ENCODE results near the gene SH3BGR.
"Not testable (repeated sequence)": the region's sequence is repeated elsewhere in the genome, so short reads cannot be mapped to it uniquely, and the experiment has no call there.

Gene SH3BGR

DNA sequence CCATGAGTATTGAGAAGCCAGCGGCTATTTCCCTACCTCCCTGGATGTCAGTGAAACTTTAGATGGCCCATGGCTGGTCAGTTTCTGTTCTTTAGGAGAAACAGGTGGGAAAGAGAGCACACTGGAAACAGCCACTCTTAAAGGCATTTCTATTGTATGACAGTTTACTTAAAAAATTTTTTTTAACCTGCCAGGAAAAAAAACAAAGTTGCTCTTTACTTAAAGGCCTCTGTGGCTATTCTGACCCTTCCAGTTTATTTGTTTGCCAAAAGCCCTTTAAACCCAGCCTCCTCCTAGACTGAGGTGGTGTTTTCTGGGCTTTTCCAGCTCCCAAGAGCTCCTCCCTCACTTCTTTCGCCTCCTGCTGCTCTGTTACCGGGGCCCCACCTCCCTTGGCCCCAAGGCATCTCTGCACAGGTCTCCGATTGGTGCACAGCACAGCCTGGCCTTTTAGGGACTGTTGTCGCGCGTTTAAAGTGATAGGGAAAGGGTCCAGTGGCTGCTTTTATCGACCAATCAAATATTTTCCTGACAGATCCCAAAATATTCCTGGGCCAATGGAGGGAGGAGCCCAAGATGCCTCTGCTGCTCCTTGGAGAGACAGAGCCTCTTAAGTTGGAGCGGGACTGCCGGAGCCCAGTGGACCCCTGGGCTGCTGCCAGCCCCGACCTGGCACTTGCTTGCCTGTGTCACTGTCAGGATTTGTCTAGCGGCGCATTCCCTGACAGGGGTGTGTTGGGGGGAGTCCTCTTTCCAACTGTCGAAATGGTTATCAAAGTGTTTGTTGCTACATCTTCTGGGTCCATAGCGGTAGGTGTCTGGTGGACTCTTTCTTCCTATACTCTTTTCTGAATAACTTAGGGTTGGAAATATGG, at the start of gene SH3BGR:
TSS of gene SH3BGR (plus strand) at position 639 of the 875 bp plus-strand sequence. CDS start at position 766, 127 bp downstream.
- no peak for DNase-seq

DNA sequence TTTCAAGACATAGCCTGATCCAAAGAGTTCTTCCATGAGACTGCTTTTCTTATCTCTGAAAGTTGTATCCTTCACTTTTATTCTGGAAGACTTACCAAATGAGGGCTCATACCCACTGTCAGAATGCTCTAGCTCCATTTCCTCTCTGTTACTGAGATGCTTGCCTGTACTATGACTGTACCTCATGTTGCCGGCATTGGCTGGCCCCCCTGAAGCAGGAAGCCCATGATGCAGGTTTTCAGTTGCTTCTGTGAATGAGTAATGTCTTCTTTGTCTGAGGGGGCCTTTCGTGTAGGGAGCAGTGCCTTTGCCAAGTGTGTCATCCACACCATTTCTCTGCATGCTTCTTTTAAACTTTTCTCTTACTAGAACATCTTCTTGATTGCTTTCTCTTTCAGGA, 45.7 kb upstream of the SH3BGR start:
- no peak for DNase-seq

DNA sequence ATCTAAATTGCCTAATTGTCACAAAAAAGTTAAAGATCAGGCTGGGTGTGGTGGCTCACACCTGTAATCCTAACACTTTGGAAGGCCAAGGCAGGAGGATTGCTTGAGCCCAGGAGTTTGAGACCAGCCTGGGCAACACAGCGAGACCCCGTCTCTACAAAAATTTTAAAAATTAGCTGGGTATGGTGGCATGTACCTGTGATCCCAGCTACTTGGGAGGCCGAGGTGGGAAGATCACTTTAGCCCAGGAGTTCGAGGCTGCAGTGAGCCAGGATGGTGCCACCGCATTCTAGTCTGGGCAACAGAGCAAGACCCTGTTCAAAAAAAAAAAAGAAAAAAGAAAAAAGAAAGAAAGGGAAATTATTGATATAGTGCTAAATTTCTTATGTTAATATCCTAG, 32.6 kb upstream of the SH3BGR start:
- DNase-seq, result not testable (repeated sequence)

DNA sequence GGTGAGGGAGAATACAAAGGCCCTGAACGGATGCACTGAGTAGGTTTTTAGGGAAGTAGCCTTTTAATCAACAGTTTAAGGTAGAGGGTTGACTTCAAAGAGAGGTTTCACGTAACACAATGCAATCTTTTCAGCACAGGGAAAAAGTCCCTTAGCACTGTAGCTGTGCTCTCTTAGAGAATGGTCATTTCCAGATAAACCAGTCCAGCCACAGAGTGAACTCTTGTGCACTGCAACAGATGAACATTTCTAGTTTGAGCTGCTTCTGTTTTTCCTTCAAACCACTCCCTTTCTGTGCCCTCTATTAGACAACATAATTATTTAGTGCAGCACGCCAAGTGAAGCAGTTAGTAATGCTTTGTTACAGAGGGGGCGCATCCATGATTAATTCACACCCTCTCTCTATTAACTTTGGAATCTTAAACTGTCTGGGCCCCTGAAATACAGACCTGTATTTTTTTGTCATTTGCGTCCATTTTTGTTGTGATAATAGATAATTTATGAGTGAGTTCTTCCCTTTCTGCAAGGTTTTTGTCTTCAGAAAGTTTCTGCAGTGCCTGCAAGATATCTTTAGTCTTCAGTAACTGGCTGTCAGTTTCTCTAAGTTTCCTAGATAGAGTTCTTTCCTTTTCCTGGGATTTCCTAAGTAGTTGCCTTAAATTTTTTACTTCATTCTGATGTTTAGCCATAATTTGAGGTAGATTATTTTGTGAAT, 29.1 kb upstream of the SH3BGR start:
- DNase-seq, result no peak

DNA sequence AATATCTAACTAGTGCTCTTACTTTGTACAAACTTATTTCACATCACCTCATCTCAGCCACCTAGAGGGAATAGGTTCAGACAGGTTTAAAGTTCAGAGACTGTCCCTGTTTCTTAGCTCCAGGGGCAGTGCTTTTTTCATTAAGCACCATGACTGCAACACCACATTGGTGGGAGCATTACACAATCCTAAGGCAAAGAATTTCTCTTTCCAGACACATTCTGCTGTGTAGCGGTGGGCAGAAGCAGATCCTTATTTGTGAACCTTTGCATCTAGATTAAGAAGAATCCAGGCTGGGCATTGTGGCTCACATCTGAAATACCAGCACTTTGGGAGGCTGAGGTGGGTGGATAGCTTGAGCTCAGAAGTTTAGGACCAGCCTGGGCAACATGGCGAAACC, 22.3 kb upstream of the SH3BGR start:
- no peak for DNase-seq

DNA sequence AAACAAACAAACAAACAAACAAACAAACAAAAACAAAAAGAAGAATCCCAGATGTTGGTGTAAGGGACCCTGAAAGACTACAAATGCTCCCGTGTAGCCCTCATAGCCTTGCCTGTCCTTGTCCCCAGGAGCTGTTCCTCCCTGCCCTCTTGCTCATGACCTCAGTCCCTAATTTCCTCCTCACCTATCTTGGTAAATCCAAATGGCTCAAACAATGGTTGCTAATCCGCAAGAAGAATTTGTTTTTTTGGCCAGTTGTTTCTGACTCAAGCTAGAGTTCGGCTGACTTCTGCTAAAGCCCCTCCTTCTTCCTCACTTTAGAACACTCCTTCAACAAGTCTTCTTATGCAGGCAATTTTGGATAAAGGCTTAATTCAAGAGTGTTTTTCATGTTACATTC, 21.8 kb upstream of the SH3BGR start:
- DNase-seq, result no peak

DNA sequence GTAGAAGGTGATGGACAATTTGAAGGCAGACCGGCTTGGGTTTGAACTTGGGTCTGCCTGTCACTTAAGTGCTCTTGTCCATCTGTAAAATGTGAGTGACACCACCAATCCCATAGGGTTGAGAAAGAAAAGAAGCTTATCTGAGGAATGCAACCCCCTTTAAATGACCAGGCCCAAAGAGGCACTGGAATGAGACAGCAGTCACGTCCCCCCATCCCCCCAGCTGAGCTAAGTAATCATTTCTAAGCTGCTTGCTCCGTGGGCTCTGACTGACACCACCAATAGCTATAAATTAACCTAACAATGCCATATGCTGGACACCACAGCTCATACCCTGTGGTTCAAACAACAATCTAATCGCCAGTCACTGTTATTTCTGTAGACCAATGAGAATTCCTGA, 21.3 kb upstream of the SH3BGR start:
- no peak for DNase-seq

DNA sequence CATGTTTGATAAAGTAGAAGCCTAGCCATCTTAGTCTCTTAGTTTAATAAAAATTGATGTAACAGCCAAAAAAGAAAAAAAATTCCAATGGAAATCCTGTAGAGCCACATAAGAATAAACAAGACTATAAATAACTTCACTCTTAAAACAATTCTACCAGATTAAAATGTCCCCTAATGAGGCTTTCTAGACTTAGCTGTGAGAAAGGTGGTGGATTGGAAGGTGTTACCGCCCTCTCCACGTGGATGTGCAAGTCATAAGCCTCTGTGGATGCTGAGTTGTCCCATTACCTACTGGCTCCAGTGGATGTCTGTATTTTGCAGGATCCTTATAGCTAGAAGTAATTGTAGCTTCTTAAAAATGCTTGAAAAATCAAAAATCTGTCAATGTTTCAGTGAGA, 20.8 kb upstream of the SH3BGR start:
- no peak for DNase-seq

DNA sequence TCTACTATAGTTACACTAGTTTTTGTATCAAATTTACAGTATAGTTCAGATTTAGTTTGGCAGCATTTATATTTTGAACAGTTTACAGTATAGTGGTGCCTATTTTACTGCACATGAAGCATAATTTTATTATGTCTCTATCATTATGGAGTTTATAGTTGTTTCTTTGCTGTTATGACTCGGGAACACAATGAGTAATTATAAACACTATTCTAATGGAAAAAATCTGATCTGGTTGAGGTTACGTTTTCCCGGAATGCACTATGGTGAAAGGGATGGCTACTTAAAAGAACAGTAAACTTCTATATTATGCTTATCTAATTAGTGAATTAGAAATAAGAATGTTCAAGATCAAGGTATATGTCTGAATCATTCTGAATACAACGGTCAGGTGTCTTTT, 16.8 kb upstream of the SH3BGR start:
- no peak for DNase-seq

DNA sequence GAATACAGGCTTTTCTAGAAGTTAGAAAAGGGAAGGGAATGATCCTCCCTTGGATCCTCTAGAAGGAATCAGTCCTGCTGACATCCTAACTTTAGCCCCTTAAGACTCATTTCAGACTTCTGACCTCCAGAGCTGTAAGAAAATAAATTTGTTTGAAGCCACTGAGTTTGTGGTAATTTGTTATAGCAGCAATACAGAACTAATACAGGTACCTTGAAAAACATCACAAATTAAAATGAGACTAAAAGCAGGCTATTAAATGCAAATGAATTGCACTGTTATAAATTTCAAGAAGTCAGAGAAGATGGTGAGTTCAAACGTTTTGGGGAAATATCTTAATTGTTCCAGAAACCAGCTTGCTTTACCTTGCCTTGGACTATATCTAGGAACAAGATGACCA, 12.5 kb upstream of the SH3BGR start:
- no peak for DNase-seq

DNA sequence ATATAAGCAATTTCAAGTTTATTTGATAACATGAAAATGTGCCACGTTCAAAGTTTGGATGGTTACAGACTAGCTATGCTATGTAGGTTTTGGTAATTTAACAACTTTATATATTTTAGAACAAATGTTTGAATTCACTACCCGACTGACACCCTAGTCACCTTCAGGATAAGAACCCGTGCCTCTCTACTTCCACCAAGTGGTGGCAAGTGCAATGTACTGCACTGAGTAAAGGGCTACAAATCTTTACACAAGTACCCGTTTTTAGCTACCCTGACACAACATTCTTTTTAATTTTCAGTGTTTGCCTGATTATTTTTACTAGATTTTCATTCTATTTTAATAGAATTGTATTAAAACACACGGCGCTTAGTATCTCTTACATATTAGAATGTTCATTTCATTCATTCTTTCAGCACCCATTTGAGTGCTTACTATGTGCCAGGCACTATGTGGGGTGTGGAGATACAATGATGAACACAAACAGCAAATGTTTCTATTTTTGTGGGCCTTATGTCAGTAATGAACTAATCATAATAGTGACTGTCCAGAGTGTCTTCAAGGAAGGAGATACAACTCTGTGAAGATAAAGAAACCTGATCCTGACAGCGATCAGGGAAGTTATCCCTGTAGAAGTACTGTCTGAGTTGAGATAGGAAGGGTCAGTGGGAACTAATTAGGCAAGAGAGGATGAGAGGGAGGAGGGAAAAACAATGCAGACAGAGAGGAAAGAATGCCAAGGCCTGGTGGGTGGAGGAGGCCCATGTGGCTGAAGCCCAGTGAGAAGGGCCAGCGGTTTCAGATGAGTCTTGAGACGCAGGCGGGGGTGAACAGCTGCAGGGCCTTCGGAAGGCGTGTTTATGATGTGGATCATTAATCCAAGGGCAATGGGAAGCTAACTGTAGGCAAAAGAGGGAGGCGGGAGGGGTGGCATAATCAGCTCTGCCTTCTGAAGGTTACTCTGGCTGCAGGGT, 10.0 kb upstream of the SH3BGR start:
- DNase-seq, result peak; percentile 18

DNA sequence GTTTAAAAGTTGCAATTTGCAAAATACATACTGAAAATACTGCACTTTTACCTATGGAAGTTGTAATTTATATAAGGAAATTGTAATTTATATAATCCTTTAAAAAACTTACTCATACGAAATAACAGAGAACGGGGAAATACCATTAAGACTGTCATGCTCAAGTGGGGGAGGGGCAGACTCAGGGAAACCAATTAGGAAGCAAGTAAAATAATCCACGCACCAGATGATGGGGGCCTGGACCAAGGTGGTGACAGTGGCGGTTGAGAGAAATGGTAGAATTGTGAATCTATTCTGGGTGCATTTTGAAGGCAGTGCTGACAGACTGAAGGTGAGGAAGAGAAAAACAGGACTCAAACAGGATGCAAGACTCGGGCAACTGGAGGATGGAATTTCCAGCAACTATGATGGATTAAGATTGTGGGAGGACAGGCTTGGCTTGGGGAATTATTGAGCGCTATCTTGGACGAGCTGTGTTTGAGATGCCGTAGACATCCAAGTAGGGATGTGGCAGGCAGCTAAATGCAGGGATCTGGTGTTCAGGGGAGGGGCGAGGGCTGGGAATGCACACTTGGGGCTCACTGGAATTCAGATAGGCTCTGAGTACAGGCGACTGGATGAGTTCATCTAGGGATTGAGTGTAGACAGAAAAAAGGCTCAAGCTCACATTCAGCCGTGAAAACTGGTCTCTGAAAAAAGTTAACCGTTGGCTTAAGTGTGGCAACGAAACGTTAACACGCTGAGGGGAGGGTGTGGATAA, 7.2 kb upstream of the SH3BGR start:
- no peak for DNase-seq

DNA sequence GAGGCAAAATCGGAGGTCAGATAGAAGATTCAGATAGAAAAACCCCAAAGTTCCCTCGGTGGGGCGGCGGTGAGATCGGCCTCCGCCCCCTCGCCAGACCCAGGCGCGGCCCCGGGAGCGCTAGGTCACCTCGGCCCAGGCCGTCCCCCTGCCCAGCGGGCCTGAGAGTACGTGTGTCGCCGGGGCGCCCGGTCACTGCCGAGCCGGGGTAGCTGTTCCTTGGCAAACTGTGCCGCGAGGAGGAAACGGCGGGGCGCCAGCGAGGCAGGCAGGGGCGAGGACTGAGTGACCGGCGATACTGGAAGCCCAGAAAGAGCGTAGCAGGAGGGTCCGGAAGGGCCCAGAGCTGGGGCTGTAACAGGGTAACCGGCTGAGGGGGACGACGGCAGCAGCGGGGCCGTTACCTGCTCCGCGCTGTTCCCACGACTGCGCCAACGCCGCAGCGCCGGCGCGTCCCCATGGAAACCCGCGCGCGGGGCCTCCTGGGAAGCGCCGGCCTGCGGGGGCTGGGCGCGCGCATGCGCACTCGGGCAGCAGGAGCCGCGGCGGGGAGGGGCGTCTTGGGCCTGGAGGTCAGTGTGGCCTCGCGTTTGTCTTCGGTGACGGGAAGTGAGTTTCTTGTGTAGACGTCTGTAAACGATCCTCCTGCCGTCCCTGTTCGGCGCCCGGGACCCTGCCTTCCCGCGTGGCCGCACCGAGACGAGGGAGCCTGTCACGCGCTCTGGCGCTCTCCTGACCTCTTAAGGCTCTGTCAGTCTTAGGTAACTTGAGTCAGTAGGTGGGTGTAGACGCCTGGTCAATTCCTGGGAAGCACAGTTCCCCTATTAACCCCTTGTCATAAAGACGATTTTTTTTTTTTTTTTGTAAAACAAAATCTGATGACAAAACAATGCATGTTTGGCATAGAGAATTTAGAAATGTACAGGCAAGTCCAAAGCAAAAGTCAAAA, 6.2 kb upstream of the SH3BGR start, which contains the start of gene LCA5L:
TSS of gene LCA5L (minus strand) at position 458 of the 949 bp plus-strand sequence. CDS start 17,285 bp downstream, outside the sequence.
- DNase-seq, result peak; percentile 95

DNA sequence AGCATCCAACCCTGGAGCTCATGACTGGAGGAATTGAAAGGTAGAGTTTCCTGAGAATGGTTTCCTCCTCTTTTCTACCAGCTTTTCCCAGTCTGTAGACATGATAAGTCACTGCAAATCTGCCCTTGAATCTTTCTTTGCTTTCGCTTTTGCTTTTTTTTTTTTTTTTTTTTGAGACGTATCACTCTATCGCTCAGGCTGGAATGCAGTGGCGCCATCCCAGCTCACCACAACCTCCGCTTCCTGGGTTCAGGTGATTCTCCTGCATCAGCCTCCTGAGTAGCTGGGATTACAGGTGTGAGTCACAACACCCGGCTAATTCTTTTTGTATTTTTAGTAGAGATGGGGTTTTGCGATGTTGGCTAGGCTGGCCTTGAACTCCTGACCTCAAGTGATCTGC, 4.5 kb upstream of the SH3BGR start:
- DNase-seq, result no peak

DNA sequence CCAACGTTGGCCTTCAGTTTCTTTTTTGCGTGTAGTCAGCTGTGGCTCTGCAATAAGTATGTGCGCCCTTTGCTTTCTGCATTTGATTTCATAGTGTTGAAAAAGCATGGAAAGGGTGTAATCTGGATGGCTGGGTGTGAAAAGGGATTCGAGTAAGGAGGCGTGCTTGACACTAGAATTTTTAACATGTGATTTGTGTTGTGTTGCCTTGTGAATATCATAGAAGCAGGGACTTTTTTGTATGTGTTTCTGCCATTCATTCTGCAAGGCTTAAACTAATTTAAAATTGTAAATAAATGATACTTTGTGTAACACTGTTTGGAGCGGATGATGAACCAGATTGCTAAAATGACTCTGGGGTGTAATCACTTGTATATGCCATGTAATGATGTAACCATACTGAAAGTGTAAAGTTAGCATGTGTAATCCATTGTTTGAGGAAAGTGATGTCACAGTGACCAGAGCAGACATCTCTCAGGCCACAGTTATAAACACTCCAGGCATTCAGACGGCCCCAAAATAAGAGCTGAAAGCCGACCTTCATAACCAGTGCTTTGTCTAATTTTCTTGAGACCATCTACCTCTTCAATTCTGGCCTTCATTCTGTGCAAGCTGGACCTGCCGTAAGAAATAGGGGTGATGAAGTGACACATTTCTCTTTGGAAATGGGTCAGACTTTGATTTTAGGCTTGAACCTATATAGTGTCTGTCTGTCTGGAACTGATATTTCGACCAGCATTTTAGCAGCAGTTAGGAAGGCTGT, 618 bp downstream of the SH3BGR start:
- no peak for DNase-seq

DNA sequence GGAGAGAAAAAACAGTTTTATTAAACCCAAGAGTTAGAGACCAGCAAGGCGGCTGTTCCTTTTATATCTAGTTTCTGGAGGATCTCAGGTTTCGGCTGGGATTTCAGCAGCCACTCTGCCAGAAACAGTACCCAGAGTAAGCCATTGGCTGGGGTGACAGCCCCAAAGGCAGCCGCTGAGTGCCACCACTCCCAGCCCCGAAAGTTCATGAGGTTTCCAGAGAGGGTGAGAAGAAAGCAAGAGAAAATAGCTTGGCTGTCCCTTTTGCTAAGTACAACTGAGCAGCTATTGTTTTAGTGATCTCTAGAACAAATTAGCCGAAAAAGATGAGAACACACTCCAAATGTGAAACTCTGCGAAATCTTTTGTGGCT, 1.2 kb downstream of the SH3BGR start:
- DNase-seq, result no peak

DNA sequence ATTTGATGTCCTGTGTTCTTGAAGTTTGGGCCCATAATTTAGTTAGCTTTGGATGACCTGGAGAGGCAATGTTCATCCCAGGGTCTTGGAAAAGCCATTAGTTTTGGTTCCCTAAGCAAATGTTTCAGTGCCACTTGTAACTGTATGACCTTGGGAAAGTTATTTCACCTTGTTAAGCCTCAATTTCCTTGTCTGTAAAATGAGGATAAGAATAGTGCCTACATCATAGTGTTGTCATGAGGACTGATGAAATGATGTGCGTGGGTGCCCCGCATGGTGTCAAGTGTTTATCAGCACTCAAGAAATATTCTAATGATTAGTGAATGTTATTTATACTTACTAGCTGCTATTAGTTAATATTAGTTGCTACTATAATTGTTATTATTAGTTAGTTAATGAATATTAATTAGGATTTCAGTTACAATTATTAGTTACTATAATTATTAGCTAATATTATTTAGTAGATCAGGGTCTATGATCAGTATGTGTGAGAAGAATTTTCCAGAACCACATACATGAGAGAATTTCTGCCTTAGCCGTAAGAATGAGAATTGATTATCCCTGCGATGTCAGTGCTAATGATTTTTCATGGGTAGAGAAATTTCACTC, 1.9 kb downstream of the SH3BGR start:
- DNase-seq, result no peak

DNA sequence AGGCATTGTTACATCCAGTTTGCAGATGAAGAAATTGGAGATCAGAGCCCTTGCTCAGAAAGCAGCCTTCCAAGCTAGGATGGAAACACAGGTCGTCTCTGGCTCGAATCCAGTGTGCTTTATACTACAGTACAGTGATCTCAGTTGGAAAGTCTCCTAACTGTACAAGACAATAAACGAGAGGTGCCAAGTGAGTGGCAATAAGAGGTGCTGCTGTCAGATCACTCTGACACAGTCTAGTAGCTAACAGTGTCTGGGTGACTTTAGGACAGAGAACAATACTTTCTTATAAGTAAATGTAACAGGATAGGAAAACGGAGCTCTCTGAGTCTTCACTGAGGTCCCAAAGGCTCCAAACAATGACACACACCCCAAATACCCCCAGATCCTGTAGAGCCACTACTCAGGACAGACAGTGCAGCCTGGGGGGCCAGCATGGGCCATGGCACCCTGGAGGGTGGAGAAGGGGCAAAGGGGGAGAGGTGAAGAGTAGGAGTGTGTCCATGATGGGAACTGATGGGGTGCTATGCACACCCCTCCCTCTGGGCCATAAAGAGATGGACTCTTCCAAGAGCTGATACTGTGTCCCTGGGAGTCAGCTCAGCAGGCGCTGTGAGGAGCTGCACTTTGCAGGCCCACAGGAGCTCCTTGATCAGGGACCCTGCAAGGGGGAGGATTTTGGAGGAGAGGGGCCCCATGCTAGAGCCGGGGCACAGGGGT, 3.3 kb downstream of the SH3BGR start:
- DNase-seq, result no peak

DNA sequence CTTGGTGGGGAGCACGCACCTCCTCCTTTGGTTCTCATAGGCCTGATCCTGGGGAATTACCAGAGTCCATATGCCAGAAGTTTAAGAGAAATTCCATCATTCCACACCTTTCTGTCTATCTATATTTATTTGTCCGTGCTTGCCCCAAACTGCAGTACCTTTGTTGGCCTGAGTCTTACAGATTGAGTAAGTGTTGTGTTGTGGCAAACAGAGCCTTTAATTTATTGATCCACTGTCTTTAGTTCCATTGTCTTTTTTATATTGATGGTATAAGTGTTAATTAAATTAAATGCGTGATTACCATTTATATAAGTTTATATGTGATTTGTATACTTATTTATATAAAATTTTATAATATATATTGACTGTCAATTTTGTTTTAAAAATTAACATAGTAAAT, 4.9 kb downstream of the SH3BGR start:
- DNase-seq, result no peak

Data from NCI-H345 (cell line).